ENCODE results near the gene PRR9.

PRR9 gene

DNA sequence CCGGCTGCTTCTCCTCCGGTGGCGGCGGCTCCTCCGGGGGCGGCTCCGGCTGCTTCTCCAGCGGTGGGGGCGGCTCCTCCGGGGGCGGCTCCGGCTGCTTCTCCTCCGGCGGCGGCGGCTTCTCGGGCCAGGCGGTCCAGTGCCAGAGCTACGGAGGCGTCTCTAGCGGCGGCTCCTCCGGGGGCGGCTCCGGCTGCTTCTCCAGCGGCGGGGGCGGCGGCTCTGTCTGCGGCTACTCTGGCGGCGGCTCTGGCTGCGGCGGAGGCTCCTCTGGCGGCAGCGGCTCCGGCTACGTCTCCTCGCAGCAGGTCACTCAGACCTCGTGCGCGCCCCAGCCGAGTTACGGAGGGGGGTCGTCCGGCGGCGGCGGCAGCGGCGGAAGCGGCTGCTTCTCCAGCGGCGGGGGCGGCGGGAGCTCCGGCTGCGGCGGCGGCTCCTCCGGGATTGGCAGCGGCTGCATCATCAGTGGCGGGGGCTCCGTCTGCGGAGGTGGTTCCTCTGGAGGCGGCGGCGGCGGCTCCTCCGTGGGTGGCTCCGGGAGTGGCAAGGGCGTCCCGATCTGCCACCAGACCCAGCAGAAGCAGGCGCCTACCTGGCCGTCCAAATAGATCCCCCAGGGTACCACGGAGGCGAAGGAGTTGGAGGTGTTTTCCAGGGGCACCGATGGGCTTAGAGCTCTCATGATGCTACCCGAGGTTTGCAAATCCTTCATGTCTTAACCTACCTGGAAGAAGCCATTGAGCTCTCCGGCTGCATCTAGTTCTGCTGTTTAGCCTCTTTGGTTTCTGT, 44.1 kb downstream of the PRR9 start:
- TF ChIP-seq ZFP3 (CRISPR knock-in tag; IDR thresholded peaks at IDR 0.05) (no peak), ZNF70 (CRISPR knock-in tag; IDR thresholded peaks at IDR 0.05) (peak; percentile 62; the same call in 1 of the 2 replicates)
- ATAC-seq, result peak; percentile 66

DNA sequence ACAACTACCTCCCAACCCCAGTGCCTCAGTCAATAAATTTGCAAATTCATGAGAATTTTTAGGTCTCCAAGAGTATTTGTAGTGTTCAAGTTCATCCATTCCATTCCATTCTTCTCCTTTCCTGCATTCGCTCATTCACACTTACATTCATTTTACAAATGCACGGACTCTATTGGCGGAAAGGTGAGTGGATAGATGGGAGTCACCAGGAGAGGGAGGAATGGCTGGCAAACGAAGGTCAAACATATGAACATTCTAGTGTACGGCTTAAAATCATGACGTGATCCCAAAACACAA, 44.6 kb downstream of the PRR9 start:
- TF ChIP-seq SNAI2 (CRISPR knock-in tag; IDR thresholded peaks at IDR 0.05), result no peak
- no peak for ATAC-seq

DNA sequence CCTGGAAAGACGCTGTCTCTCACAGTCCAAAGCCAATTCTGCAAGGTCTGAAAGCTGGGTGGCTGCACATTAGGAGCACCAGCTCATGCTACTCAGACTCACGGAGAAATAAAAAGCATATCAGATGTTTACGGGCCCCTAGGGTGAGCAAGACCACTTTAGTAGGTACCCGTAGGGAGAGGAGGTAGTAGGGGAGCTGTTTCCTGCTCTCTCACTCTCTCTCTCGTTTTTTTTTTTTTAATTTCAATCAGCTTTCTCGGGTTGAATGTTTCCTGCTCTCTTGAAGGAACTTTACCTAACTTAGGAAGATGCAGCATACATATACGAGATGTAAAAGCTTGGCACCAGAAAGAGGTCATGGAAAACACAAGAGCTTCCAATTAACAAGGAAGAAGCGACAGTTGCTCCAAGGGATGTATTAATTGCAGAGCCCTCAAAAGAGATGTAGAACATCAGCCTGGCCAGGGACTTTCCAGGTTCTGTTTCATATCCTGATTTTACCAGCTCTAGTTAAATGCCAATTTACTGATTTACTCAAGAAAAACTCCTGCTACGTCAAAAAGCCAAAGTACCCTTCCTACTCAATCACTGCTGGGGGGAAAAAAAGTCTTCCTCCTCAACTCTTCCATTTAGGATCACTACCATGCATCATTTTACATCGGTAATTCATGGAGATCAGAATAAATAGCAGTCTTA, 45.2 kb downstream of the PRR9 start:
- no peak for ATAC-seq
- TF ChIP-seq ZFP30 (CRISPR knock-in tag; IDR thresholded peaks at IDR 0.05) (no peak), CSDC2 (CRISPR knock-in tag; IDR thresholded peaks at IDR 0.05) (no peak)

DNA sequence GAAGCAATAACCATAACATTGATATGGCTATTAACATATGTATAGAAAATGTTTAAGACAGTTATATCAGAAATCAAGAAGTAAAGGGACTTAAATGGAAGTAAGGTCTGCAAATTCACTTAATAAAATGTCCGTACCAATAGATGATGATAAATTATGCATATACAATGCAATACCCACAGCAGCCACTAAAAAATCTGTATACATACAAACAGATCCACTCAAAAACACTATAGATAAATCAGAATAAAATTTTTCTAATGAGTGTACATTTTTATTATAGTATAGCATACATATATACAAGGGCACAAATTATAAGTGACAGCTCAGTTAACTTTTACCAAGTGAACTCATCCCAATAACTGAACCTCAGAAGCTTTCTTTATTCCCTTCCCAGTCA, 48.1 kb downstream of the PRR9 start:
- no peak for ATAC-seq
- TF ChIP-seq ZNF8 (CRISPR knock-in tag; IDR thresholded peaks at IDR 0.05) (no peak), ARNTL (CRISPR knock-in tag; IDR thresholded peaks at IDR 0.05; ENCODE audit: borderline replicate concordance, low read depth) (no peak), SNAI2 (CRISPR knock-in tag; IDR thresholded peaks at IDR 0.05) (no peak), ZFP3 (CRISPR knock-in tag; IDR thresholded peaks at IDR 0.05) (no peak), RARB (CRISPR knock-in tag; IDR thresholded peaks at IDR 0.05) (no peak), TOX (CRISPR knock-in tag; IDR thresholded peaks at IDR 0.05; ENCODE audit: borderline replicate concordance) (no peak), ESRRG (CRISPR knock-in tag; IDR thresholded peaks at IDR 0.05) (no peak), OSR1 (CRISPR knock-in tag; IDR thresholded peaks at IDR 0.05) (no peak), BACH2 (CRISPR knock-in tag; IDR thresholded peaks at IDR 0.05; ENCODE audit: borderline replicate concordance) (no peak), ISL1 (CRISPR knock-in tag; IDR thresholded peaks at IDR 0.05) (no peak), ZNF565 (CRISPR knock-in tag; conservative IDR thresholded peaks at IDR 0.05; ENCODE audit: low read depth) (no peak), ZC3H10 (CRISPR knock-in tag; IDR thresholded peaks at IDR 0.05) (no peak), GLIS3 (CRISPR knock-in tag; IDR thresholded peaks at IDR 0.05) (no peak), TCF4 (CRISPR knock-in tag; IDR thresholded peaks at IDR 0.05; ENCODE audit: borderline replicate concordance) (no peak), CSDC2 (CRISPR knock-in tag; IDR thresholded peaks at IDR 0.05) (no peak), ZNF70 (CRISPR knock-in tag; IDR thresholded peaks at IDR 0.05) (no peak)
- TF ChIP-seq, protein P1, sequence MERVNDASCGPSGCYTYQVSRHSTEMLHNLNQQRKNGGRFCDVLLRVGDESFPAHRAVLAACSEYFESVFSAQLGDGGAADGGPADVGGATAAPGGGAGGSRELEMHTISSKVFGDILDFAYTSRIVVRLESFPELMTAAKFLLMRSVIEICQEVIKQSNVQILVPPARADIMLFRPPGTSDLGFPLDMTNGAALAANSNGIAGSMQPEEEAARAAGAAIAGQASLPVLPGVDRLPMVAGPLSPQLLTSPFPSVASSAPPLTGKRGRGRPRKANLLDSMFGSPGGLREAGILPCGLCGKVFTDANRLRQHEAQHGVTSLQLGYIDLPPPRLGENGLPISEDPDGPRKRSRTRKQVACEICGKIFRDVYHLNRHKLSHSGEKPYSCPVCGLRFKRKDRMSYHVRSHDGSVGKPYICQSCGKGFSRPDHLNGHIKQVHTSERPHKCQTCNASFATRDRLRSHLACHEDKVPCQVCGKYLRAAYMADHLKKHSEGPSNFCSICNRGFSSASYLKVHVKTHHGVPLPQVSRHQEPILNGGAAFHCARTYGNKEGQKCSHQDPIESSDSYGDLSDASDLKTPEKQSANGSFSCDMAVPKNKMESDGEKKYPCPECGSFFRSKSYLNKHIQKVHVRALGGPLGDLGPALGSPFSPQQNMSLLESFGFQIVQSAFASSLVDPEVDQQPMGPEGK (CRISPR knock-in tag; IDR thresholded peaks at IDR 0.05; ENCODE audit: borderline replicate concordance), result no peak
- TF ChIP-seq, protein P2, sequence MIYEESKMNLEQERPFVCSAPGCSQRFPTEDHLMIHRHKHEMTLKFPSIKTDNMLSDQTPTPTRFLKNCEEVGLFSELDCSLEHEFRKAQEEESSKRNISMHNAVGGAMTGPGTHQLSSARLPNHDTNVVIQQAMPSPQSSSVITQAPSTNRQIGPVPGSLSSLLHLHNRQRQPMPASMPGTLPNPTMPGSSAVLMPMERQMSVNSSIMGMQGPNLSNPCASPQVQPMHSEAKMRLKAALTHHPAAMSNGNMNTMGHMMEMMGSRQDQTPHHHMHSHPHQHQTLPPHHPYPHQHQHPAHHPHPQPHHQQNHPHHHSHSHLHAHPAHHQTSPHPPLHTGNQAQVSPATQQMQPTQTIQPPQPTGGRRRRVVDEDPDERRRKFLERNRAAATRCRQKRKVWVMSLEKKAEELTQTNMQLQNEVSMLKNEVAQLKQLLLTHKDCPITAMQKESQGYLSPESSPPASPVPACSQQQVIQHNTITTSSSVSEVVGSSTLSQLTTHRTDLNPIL (CRISPR knock-in tag; IDR thresholded peaks at IDR 0.05; ENCODE audit: low read depth), result no peak
